GM23338 (cell line): ENCODE measurements around the gene PSIP1.

ENCODE experiments used
- CREB1 ChIP-seq: fragments of 250-450 bp; sonication (Bioruptor Pico); IDR thresholded peaks from 2 replicates; pipeline ENCODE4 v1.5.0; 2020; ENCODE audit warnings: low read depth, mild to moderate bottlenecking, moderate library complexity
- CTCF ChIP-seq, 2 experiments: fragments of 200-600 bp in 1 of 2; sonication (generic) in 1 of 2; conservative IDR thresholded peaks; 2 replicates each; pipeline versions ENCODE4 v1.5.1 to v1.6.1; 2016 to 2017; ENCODE audit warnings: antibody characterized with exemption in 2 of 2, low read depth in 2 of 2, mild to moderate bottlenecking in 2 of 2, moderate library complexity in 1 of 2
- ETS1 ChIP-seq: IDR thresholded peaks from 2 replicates; pipeline ENCODE4 v1.6.1; 2016; ENCODE audit warnings: antibody characterized with exemption
- EZH2 ChIP-seq: fragments of 200-600 bp; sonication (generic); IDR thresholded peaks from one replicate; pipeline ENCODE4 v1.8.0; 2017; ENCODE audit warnings: antibody characterized with exemption, mild to moderate bottlenecking, low read depth; ENCODE audit not compliant: unreplicated experiment
- EZH2phosphoT487 ChIP-seq: fragments of 200-600 bp; sonication (generic); IDR thresholded peaks from one replicate; pipeline ENCODE4 v1.8.1; 2018; ENCODE audit warnings: antibody characterized with exemption; ENCODE audit not compliant: unreplicated experiment
- JUNB ChIP-seq: IDR thresholded peaks from one replicate; pipeline ENCODE4 v1.6.1; 2016; ENCODE audit warnings: antibody characterized with exemption; ENCODE audit not compliant: unreplicated experiment
- NANOG ChIP-seq: IDR thresholded peaks from 2 replicates; pipeline ENCODE4 v1.6.1; 2016; ENCODE audit warnings: antibody characterized with exemption, borderline replicate concordance
- POLR2AphosphoS5 ChIP-seq: IDR thresholded peaks from 2 replicates; pipeline ENCODE4 v1.6.1; 2016; ENCODE audit warnings: antibody characterized with exemption, low read depth
- REST ChIP-seq: IDR thresholded peaks from one replicate; pipeline ENCODE4 v1.6.1; 2018; ENCODE audit warnings: antibody characterized with exemption; ENCODE audit not compliant: unreplicated experiment
- ZNF331 ChIP-seq: fragments of 250-450 bp; sonication (Bioruptor Pico); IDR thresholded peaks from 2 replicates; pipeline ENCODE4 v1.5.0; 2020; ENCODE audit warnings: low read depth, mild to moderate bottlenecking, moderate library complexity

- TF ChIP-seq CTCF (conservative IDR thresholded peaks at IDR 0.05; ENCODE audit: low read depth in 2 of 2) (no peak), EZH2 (no peak), EZH2phosphoT487 (no peak), ETS1 (no peak), POLR2AphosphoS5 (no peak), REST (no peak), ZNF331 (CRISPR knock-in tag) (no peak), JUNB (no peak), NANOG (no peak), CREB1 (CRISPR knock-in tag) (no peak)
Observed at GRCh38 chr9:15453956-15454355, 56.8 kb downstream of the PSIP1 start.
